HUES64 (cell line): ENCODE results near the gene DYRK1A.
"Not testable (repeated sequence)": the region's sequence is repeated elsewhere in the genome, so short reads cannot be mapped to it uniquely, and the experiment has no call there.

Experiments used
- H3K27ac ChIP-seq: 2 replicates; pipeline ENCODE4 v1.7.0; 2013; ENCODE audit warnings: low read depth, low read length, inconsistent platforms
- H3K27me3 ChIP-seq: 2 replicates; pipeline ENCODE4 v1.6.1; 2013; ENCODE audit warnings: mild to moderate bottlenecking, low read length; ENCODE audit not compliant: insufficient read depth
- H3K36me3 ChIP-seq: 2 replicates; pipeline ENCODE4 v1.6.1; 2013; ENCODE audit warnings: mild to moderate bottlenecking, low read length; ENCODE audit not compliant: insufficient read depth
- H3K4me1 ChIP-seq: 2 replicates; pipeline ENCODE4 v1.6.1; 2013; ENCODE audit warnings: mild to moderate bottlenecking, low read length, moderate library complexity; ENCODE audit not compliant: insufficient read depth
- H3K4me3 ChIP-seq: 2 replicates; pipeline ENCODE4 v1.5.1; 2013; ENCODE audit warnings: mild to moderate bottlenecking, low read length, moderate library complexity
- H3K9ac ChIP-seq: 2 replicates; pipeline ENCODE4 v1.6.1; 2013; ENCODE audit warnings: mild to moderate bottlenecking, low read depth, low read length
- H3K9me3 ChIP-seq: 2 replicates; pipeline ENCODE4 v1.6.1; 2013; ENCODE audit warnings: low read depth, low read length; ENCODE audit not compliant: insufficient read depth
- WGBS: fragments of 150-250, 120-280 bp; methylation state at CpG from one replicate; pipeline ENCODE4 v1.1.7; 2013; ENCODE audit warnings: missing lambda C conversion rate; 5-methylcytosine and 5-hydroxymethylcytosine counted together

DYRK1A gene

DNA sequence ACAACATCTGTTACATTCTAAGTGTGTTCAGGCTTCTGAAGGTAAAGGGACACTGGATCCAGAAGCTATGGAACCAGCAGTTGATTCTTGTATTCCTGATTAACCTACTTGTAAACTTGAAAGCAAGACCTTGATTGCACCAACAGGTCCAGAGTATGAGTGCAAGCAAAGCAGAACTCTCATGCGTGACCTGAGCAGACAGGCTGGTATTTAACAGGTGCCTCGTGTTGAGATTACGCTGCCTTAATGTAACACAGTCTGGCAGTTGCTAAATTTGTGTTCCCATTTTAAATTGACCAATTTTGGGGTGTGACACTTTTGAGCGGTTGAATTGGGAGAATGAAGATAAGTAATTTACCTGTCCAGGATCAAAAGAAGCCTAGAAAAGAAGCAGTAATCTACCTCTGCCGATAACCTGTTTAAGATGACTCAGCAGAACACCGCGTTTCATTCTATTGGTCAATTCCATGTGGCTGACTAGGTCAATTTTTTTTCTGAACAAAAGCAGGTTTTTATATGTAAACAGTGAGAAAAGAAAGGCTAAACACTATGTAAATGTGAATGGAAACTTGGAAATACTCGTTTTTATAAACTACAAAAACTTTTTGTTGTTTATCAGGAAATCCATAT lies 147.6 kb downstream of the DYRK1A start:
- H3K36me3 ChIP-seq, result peaks cover 81% of the 10 kb centered on the region
- no peak overlapping the region for H3K4me3 ChIP-seq
- peaks cover 20% of the 10 kb centered on the region; the same call in 1 of the 2 replicates for H3K4me1 ChIP-seq
- 94% methylated on average over 7 of the region's 8 CpGs for WGBS
- 0 out of 2 replicates have a peak overlapping the region, but pooled peaks have one; percentile 1 for H3K9ac ChIP-seq
- no peak overlapping the region for H3K27ac ChIP-seq
- H3K9me3 ChIP-seq, result no peaks in the 10 kb centered on the region
- no peaks in the 10 kb centered on the region for H3K27me3 ChIP-seq

DNA sequence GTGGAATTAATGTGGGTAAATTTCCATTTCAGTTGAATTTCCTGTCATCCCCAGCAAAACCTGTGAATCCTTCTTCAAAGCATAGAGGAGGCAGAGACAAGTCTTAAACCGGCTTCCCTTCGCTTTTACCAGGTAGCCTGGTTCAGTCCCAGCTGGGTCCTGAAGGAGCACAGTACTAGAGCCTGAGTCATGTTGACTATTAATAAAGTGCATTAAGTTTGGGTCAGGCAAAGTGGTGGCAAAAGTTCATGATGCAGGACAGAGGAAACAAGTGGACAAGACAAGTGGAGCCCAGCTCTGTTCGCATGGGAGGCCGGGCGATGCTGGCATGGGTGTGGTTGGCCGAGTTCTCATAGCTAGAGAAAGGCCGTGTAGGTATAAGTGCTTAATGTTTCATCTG lies 150.4 kb downstream of the DYRK1A start:
- 93% methylated on average over 7 of the region's 7 CpGs for WGBS
- no peak overlapping the region for H3K4me3 ChIP-seq

DNA sequence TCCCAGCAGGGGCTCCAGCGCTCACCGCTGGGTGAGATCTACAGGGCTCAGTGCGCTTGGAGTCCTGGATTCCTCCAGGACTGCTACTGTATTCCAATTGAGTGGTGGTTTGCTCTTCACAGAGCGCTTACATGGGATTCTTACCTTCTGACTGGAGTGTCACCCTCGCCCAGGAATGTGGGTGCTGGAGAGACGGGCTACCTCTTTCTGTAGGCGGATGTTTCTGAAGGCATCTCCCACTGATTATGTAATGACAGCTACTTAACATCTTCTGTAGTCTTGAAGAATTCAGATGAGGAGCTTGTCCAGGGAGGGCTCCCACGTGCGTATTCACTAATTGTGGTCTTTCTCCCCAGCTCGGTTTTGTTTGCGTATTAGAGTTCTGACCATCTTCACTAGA lies 154.2 kb downstream of the DYRK1A start:
- peaks cover 12% of the 10 kb centered on the region for H3K4me1 ChIP-seq
- no peak overlapping the region for H3K4me3 ChIP-seq
- H3K27ac ChIP-seq, result no peak overlapping the region
- no peaks in the 10 kb centered on the region for H3K9me3 ChIP-seq
- H3K27me3 ChIP-seq, result no peaks in the 10 kb centered on the region
- WGBS, result 89% methylated on average over 11 of the region's 11 CpGs
- H3K9ac ChIP-seq, result no peak overlapping the region
- H3K36me3 ChIP-seq, result peaks cover 18% of the 10 kb centered on the region; the same call in 1 of the 2 replicates

More for the DNA sequence above, 150.4 kb downstream of the DYRK1A start:
- H3K36me3 ChIP-seq, result peaks cover 52% of the 10 kb centered on the region
- H3K9ac ChIP-seq, result no peak overlapping the region
- H3K27me3 ChIP-seq, result no peaks in the 10 kb centered on the region
- H3K4me1 ChIP-seq, result peaks cover 32% of the 10 kb centered on the region
- H3K9me3 ChIP-seq, result no peaks in the 10 kb centered on the region
- no peak overlapping the region for H3K27ac ChIP-seq

DNA sequence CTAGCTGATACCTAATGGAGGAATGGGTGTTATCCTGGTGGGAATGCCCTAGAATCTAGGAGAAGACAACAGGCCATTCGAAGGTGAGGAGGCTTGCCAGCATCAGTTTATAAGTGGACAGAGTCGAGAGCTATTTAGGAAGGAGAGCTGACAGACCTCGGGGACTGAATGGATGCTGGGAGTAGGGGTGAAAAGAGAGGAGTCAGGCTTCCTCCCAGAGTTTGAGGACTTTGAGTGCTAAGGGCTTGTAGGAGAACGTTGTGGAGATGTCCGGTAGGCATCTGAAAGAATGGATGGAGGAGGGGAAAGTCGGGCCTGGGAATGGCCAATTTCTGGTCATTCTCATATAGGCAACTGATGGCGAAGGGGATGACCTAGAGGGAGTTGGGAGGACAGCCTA lies 155.1 kb downstream of the DYRK1A start:
- no peak overlapping the region for H3K4me3 ChIP-seq
- no peaks in the 10 kb centered on the region for H3K9me3 ChIP-seq
- H3K27me3 ChIP-seq, result no peaks in the 10 kb centered on the region
- peaks cover 9% of the 10 kb centered on the region; the same call in 1 of the 2 replicates for H3K36me3 ChIP-seq
- peaks cover 12% of the 10 kb centered on the region for H3K4me1 ChIP-seq
- H3K9ac ChIP-seq, result no peak overlapping the region
- WGBS, result 90% methylated on average over 7 of the region's 7 CpGs
- H3K27ac ChIP-seq, result no peak overlapping the region

DNA sequence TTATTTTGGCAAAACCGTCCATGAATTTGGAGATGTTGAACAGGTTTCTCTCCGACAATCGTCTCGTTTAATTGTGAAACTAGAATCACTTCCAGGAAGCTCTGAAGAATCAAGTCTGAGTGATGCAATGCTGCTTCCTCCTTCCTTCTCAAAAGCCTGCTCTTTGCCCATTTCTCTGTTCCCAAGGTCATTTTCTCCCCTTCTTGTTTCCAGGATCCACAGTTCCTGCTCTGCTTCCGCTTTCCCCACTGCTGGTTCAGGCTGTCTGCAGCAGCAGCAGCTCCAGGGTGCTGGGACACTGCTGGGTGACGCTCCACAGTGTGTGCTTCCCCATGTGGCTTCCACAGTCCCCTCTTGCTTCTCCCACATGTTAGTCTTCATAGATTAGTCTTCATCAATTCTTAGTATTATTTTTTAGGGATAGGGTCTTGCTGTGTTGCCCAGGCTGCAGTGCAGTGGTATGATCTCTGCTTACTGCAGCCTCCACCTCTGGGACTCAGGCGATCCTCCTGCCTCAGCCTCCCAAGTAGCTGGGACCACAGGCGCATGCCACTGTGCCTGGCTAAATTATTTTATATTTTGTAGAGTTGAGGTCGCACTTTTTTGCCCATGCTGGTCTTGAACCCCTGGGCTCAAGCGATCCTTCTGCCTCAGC lies 156.2 kb downstream of the DYRK1A start:
- H3K9ac ChIP-seq, result no peak overlapping the region
- peaks cover 12% of the 10 kb centered on the region for H3K4me1 ChIP-seq
- H3K36me3 ChIP-seq, result peaks cover 4% of the 10 kb centered on the region; the same call in 1 of the 2 replicates
- no peaks in the 10 kb centered on the region for H3K27me3 ChIP-seq
- H3K9me3 ChIP-seq, result no peaks in the 10 kb centered on the region
- no peak overlapping the region for H3K4me3 ChIP-seq
- H3K27ac ChIP-seq, result no peak overlapping the region
- 94% methylated on average over 10 of the region's 10 CpGs for WGBS

DNA sequence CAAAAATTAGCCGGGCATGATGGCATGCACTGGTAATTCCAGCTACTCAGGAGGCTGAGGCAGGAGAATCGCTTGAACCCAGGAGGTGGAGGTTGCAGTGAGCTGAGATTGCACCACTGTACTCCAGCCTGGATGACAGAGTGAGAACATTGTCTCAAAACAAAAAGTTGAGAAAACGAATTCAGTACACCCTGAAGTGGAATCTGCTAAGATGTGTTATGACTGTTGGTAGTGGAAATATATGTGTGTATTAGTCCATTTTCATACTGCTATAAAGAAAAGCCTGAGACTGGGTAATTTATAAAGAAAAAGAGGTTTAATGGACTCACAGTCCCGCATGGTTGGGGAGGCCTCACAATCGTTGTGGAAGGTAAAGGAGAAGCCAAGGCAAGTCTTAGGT lies 158.4 kb downstream of the DYRK1A start:
- not testable (repeated sequence) for H3K4me3 ChIP-seq, H3K27me3 ChIP-seq, H3K9me3 ChIP-seq, H3K27ac ChIP-seq, H3K36me3 ChIP-seq, H3K9ac ChIP-seq
- 92% methylated on average over 5 of the region's 5 CpGs for WGBS
- peaks cover 11% of the 10 kb centered on the region for H3K4me1 ChIP-seq

DNA sequence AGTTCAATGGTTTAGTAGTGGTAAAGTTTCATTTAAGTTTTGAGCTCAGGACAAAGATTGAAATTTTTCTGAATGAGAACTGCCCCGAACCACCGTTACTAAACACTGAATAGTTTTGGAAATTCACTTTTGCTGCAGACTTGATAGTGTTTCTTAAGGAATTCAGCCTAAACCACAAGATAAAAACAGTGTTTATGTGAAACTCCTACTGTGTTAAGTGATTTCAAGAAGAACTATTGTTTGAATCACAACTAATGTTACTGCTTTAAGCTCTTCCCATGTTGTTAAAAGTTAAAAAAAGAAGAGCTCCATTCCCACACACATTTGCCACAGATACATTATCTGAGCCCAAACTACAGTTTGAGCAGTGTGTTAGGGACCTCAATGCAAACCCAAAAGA lies 159.2 kb downstream of the DYRK1A start:
- peaks cover 3% of the 10 kb centered on the region; the same call in 1 of the 2 replicates for H3K4me1 ChIP-seq
- no peaks in the 10 kb centered on the region for H3K27me3 ChIP-seq
- 92% methylated on average over 2 of the region's 2 CpGs for WGBS
- no peak overlapping the region for H3K27ac ChIP-seq
- H3K9me3 ChIP-seq, result no peaks in the 10 kb centered on the region
- no peak overlapping the region for H3K4me3 ChIP-seq
- no peak overlapping the region for H3K9ac ChIP-seq
- no peaks in the 10 kb centered on the region for H3K36me3 ChIP-seq

DNA sequence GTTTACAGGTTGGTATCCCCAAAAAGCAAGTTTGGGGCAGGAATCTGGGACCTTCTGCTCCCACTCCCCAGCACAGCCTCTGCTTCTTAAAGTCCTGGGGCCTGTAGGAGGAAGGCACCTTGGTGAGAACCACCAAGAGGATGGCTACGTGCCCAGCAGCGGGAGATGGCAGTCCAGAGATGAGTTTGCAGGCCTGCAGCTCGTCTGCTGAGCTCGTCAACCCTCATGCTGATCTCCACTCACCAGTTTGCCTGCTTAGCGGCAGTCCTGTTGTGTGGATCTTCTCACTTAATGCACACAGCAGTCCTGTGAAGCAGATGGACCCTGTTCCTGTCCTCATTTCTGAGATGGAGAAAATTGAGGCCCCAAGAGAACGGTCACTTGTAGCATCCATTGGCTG lies 160.5 kb downstream of the DYRK1A start:
- H3K4me1 ChIP-seq, result no peaks in the 10 kb centered on the region; the same call in 1 of the 2 replicates
- H3K4me3 ChIP-seq, result no peak overlapping the region
- no peak overlapping the region for H3K27ac ChIP-seq
- no peaks in the 10 kb centered on the region for H3K36me3 ChIP-seq
- WGBS, result 88% methylated on average over 6 of the region's 6 CpGs
- no peaks in the 10 kb centered on the region for H3K9me3 ChIP-seq
- no peaks in the 10 kb centered on the region for H3K27me3 ChIP-seq
- H3K9ac ChIP-seq, result no peak overlapping the region

DNA sequence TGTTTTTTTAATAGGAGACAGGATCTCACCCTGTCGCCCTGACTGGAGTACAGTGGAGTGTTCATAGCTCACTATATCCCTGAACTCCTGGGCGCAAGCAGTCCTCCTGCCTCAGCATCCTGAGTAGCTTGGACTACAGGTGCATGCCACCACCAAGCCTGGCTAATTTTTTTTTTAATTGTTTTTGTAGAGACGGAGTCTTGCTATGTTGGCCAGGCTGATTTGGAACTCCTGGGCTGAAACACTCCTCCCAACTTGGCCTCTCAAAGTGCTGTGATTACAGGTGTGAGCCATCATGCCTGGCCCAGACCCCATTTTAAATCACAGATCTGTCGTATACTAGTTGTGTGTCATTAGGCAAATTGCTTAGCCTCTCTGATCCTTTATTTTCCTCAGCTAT lies 161.1 kb downstream of the DYRK1A start:
- Histone ChIP-seq H3K27ac (no peak overlapping the region), H3K9me3 (no peaks in the 10 kb centered on the region), H3K4me1 (no peaks in the 10 kb centered on the region), H3K36me3 (no peaks in the 10 kb centered on the region), H3K27me3 (no peaks in the 10 kb centered on the region), H3K9ac (no peak overlapping the region), H3K4me3 (no peak overlapping the region)
- 91% methylated on average over 4 of the region's 4 CpGs for WGBS

DNA sequence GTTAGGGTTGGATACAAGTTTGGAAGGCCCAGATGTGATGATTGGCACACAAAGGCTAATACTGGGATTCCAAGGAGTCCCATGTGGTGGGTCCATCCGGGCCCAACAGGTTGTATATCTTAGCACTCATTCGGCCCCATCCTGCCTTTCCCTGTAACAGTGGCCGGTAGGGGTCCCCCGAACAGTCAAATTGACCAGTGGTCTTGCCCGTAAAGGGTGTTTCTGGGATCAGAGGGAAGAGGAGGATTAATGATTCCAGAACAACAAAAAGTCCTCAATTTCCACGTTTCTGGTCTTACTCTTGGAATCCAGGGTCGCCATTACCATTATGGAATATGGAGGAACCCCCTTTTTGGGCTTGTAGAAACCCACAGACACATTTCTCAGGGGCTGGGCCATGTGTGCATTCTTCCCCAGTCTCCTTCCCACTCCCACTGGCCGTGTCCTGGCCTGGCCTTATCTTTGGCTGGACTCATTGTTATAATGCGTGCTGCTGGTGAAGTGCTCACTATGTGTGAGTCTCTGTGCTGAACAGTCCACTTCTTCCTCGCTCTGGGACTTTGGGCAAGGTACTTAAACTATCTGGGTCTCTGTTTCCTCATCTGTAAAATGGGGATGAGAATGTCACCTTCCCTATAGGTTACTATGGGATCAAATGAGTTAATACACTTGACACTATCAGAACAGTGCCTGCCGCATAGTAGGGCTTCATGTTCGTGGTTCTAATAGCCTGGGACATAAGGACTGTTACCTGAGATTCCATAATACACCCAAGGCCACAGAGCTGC lies 161.8 kb downstream of the DYRK1A start:
- 89% methylated on average over 12 of the region's 12 CpGs for WGBS
- Histone ChIP-seq H3K36me3 (no peaks in the 10 kb centered on the region), H3K9ac (no peak overlapping the region), H3K27ac (no peak overlapping the region), H3K9me3 (no peaks in the 10 kb centered on the region), H3K27me3 (no peaks in the 10 kb centered on the region), H3K4me1 (0 out of 2 replicates have a peak, but pooled peaks cover 2% of the 10 kb centered on the region), H3K4me3 (no peak overlapping the region)

DNA sequence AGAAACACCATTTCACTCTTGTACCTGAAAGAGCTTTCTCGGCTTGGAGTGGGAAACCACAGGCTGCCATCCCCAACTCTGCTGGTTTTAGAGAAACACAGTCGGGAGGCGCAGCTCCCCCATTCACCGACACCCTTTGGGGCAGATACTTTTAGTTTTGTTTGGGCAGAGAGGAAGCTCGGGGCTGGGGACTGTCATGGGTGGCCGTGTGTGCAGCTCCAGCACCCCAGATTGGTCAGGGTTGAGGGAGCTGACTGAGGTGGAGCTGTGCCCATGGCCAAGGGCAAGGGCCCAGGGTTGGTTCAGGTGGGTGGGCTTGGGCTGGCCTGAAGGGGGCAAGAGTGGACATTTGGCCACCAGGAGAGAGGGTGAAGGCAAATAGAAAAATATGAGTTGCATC lies 163.1 kb downstream of the DYRK1A start:
- Histone ChIP-seq H3K9ac (no peak overlapping the region), H3K27me3 (no peaks in the 10 kb centered on the region), H3K27ac (no peak overlapping the region), H3K4me3 (no peak overlapping the region), H3K9me3 (no peaks in the 10 kb centered on the region), H3K4me1 (0 out of 2 replicates have a peak, but pooled peaks cover 4% of the 10 kb centered on the region), H3K36me3 (no peaks in the 10 kb centered on the region)
- WGBS, result 93% methylated on average over 6 of the region's 6 CpGs
